ENCODE data around the gene GRIFIN. TPM values are rescaled to one million over a fixed set of nuclear protein-coding genes. Genes with fewer than 3 reads are reported as not detected.
A peak's percentile ranks its signal among the peaks of the same experiment; 100 is the strongest.

The GRIFIN gene
- total RNA-seq, 1 donor from 2014 or later, result not detected

DNA sequence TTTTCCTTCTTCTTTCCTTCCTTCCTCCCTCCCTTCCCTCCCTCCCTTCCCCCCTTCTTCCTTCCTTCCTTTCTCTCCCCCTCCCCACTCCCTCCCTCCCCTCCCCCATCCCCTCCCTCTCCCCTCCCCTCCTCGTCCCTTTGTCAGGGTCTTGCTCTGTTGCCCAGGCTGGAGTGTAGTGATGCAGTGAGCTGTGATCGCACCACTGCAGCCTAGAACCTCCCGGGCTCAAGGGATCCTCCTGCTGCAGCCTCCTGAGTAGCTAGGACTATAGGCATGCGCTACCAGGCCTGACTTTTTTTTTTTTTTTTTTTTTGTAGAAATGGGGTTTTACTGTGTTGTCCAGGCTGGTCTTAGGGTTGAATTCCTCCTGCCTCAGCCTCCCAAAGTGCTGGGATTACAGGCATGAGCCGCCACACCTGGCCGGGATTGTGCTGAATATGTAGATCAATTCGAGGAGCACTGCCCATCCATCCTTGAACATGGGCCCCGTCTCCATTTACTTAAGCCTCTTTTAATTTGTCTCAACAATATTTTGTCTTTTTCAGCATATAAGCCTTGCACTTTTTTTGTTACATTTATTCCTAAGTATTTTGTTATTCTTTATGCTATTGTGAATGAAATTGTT, 23.4 kb downstream of the GRIFIN start:
- no peak for DNase-seq

DNA sequence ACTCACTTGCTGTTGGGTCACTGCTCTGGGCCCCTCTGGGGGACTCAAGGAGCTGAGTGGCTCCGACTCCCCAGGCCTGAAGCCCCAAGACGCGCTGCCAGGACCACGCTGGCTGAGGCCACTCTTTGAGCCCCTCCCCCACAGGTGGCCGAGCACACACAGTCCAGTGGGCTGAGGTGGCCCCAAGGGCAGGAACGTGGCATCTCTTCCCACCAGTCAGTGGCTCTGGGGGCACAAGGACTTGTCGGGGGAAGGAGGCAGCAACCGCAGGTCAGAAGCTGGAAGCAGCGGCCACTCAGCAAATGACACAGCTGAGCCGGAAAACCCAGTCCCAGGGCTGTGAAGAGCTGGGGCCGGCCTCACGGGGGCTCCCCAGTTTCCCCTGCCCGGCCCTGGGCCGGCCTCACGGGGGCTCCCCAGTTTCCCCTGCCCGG, 24.1 kb downstream of the GRIFIN start:
- DNase-seq, result peak; percentile 15

DNA sequence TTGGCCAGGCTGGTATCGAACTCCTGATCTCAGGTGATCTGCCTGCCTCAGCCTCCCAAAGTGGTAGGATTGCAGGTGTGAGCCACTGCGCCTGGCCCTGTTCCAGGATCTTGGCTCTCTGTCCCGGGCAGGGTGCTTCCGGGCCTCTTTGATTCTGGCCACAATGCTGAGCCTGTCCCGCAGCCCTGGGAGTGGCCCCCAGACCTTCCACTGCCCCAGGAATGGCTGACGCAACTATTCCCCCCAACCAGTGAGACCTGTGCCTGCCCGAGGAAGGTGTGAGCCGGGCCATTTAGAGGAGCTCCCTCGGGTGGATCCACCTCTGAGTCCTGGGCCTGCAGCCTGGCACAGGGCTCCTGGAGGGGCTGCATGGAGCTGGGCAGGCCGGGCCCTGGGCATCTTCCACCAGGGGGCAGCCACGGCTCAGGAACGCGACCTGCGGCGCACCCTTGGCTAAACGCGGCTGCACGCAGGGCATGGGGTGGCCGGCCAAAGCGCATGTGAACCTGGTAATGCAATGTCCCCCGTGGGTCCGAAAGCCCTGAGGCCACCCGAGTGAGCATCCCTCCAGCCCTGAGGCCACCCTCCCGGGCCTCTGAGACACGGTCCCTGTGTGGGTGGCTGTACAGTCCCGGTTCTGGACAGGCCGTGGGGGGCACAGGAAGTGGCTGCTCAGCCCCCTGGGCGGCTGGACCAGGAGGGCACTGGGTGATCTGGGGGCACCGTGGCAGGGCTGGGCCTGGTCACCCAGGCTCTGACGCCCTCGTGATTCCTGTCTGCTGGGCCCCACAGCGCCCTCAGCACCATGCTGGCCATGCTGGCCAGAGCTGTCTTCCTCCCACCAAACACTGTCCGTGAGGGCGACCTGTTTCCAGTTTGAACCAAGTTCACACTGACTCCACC, 24.8 kb downstream of the GRIFIN start:
- peak; percentile 87 for DNase-seq

DNA sequence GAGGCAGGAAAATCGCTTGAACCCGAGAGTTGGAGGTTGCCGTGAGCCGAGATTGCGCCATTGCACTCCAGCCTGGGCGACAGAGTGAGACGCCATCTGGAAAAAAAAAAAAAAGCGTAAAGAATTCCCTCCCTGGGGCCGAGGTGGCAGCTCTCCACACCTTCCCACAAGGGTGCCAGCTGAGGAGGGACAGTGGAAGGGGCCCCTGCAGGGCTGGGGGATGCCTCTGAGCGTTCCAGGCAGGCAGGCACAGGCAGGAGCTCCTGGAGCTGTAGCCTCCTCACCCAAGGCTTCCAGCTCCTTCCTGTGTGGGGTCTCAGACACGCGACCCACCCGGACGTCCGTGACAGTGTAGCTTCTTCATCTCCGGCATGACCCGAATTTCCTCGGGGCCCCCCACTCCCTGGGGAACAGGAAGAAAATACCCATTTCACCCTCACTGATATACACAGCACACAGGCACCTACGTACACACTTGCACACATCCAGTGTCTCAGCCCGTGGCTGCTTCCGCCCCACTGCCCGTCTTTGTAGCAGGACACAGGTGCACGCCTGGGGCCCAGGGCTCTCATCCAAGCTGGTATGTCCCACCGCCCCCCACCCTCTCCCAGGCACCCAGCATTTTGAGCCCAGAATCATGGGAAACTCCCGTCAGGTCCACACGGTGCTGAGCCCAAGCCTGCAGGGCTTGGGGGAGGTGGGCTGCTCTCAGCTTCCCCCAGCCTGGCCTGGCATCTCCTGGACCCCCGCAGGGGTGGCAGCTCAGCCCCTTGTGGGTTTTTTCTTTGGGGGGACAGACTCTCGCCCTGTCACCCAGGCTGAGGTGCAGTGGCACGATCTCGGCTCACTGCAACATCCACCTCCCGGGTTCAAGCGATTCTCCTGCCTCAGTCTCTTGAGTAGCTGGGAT, 25.7 kb downstream of the GRIFIN start:
- DNase-seq, result no peak

DNA sequence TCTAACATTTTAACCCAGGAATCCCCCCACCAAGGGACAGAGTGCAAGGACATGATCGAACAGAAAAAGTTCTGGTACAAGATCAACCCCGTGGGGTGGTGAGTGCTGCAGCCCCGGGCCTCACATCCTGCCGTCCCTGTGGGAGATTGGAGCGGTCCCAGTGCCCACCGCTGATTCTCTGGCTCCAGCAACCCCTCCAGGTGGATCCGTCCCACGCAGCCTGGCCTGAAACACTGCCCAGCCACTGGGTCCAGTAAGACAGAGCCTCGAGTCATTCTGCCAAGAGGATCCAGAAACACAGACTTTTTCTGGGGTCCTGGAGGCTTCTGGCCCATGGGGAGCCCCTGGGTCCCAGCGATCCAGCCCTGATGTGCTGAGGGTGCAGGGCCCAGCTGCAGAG, 29.5 kb downstream of the GRIFIN start:
- no peak for DNase-seq

DNA sequence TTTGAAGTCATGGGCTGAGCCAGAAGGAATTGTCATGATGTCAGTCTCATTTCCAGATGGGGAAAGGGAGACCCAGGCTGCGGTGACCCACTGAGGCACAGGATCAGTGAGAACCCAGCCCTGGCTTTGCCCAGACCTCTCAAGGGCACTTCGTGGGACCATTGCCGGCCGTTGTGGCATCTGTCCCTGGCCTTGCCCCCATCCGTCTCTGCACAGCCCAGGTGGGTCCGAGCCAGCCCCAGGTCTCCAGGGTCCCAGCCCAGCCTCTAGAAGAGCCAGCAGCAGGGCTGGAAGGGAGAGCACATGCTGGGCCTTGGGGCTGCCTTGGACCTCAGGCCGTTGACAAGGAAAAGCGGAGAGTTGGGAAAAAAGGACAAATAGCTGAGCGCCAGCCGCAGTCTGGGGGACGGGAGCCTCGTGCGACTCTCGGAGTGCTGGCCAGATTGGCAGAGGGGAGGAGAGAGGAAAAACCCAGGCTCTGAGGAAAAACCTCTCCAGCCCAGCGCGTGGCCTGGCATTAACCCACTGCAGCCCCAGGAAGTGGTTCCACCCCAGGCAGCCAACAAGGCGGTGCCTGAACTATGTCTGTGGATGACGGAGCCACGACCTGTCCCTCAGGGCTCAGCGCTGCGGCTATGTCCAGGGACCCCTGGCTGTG, 30.2 kb downstream of the GRIFIN start:
- no peak for DNase-seq

DNA sequence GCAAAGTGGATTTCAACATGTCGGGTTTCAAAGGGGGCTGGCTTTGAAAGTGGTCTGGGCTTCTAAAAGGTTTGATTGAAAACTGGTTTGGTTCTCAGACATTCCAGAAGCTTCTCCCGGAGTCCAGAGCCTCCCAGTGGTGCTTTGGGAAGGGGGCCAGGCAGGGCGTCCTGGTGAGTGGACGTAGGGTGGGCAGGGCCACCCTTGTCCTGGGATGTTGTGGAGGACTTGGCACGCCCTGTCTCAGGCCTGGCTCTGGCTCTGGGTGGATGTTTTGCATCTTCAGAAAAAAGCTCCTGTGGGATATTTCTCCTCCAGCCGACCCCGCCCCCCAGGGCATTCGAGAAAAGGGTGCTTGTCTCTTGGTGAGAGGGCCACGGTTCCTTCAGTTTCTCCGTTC, 31.2 kb downstream of the GRIFIN start:
- DNase-seq, result no peak

DNA sequence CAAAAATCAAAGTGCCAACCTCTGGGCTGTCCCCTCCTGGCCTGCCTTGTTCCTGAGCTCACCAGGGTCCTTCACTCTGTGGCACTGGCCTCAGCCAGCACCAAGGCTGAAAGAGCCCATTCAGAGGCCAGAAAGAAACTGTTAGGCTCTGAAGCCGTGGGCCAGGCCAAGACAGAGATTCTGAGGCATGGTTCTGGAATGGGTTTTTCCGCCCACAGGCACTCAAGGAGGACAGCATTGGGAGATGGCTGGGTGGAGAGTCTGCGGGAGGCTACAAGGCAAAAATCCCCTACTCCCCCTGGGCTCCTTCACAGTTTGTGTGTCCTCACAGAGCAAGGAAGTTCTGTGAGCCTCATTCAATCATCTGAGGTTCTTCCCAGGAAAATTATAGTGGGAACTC, 31.7 kb downstream of the GRIFIN start:
- DNase-seq, result no peak

DNA sequence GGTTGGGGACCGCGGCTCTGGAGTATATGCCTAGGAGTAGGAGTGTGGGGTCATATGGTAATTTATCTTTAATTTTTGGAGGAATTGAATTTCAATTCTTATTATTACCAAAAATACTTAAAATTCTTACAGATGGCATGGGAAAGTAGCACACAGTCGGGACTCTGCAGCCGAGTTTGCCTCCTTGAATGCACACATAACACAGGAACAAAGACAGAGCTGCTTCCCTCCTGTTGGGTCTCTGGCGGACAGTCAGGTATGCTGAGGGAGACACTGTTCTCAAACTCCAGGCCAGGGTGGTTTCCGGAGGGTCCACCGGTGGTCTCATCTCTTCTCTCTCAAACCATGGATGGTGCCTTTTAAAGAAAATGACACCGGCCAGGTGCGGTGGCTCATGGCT, 32.7 kb downstream of the GRIFIN start:
- DNase-seq, result no peak

DNA sequence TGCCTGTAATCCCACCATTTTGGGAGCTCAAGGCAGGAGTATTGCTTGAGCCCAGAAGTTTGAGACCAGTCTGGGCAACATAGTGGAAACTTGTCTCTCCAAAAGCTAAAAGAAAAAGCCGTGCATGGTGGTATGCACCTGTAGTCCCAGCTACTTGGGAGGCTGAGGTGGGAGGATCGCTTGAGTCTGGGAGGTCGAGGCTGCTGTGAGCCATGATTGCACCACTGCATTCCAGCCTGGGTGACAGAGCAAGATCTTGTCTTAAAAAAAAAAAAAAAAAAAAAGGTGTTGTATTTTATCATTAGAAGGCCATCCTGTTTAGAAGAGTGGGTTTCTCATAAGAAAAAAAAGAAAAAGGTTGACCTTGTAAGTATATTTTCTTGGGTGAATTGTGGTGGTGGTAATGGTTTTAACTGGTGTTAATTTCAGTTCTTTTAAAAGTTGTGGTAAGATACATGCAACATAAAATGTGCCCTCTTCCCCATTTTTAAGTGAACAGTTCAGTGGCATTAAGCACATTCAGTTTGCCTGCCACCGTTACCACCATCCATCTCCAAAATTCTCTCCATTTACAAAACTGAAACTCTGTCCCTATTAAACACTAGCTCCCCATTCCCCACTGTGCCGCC, 34.7 kb downstream of the GRIFIN start:
- DNase-seq, result no peak

DNA sequence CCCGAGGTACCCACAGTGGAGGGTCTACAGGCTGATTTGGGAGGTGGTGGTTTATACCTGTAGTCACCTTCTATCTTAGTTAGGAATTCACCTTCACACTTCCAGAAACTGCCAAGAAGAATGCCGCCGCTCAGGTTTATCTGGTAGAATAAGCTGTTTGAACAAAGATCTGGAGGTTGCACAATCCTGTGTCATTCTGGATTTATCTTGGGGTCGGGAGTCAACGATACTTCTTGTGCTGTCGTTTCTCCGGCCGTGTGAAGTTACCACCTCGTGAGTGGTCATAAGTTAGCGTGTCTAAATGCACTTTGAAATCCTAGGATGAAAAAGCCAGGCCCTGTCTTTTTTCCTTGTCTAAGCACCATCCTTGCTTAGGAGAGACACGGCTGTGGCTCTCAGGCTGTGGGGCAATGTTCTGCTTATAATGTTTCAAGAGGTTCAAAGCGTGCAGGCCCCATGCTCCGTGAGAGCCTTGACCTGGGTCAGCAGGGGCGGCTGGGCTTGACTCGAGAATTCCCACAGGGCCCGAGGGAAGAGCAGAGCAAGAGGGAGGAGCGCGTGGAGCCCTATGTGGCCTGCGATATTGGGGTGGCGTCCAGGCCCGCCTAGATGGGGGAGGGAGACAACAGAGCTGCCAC, 35.5 kb downstream of the GRIFIN start:
- DNase-seq, result no peak

DNA sequence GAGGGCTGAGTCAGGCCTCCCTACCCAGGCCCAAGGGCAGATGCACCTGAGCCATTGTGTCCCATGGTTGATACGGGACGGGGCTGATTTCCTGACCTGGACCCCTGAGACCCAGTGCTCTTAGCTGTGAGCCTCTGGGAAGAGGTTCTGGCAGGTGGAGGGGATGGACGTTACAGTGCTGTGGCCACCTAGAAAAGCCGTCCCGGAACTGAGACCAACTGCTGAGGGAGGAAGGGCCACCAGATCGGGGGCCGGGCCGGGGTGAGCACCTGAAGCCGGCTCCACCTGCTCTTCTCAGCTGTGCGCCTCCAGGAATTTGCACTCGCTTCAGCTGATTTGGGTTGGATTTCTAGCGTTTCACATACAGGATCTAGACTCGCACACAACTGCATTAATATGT, 37.4 kb downstream of the GRIFIN start:
- no peak for DNase-seq

DNA sequence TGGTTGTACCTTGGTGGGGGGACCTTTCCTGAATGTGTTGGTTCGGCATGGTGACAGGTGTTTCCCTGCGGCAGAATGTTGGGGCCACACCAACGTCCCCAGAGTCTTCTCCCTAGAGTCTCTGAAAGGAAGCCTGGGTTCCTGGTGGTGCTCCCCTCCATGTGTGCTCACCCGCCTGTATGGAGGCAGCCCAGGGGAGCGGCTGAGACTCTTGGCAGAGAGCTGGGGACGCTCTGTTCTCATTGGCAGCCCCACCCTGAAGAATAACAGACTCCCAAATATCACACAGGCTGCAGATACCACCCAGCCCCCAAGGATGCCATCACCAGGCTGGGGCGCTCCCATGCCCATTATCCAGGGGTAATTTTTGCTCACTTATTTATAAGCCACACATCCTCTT, 38.0 kb downstream of the GRIFIN start:
- no peak for DNase-seq

DNA sequence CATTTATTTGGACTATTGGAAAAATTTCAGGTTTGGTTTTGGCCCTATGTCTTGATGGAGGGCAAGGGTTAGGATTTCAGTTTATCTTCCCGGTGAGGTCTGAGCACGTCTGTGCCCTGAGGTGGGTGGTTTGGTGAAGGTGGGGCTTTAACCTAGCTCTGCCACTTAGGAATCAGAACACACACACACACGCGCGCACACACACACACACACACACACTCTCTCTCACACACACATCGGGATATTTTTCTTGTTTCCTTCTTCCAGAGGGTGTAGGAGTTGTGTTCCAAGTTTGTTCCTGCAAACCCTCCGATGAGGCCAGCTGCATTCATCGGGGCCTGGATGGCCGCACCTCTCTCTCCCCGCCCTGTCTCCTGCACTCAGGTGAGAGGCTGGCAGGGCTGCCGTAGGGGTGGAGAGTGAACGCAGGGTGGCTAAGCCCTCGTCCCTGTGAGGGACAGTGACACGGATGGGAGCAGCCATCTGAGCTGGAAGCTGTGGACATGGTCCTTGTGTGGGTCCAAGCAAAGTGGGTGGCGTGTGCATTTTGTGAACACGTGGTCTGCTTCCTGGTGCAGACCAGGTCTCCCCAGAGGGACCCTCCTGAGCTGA, 38.6 kb downstream of the GRIFIN start:
- no peak for DNase-seq

DNA sequence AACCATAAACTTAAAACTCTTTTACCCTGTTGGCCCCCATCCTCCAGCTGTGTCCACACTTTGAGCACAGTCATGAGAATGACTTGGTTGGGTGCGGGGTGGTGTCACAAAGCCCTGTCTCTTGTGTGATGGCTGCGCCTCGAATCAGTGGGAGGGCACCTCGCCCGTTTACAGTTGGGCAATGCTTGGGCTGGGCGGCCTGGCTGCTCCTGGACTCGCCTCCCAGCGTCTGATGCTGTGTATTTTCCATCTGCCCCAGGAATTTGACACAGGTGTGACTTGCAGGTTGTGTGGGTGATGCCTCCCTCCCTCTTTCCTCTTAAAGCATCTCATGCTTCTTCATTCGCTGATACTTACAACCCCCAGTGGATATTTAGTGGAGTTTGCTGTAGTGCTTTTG, 39.1 kb downstream of the GRIFIN start:
- no peak for DNase-seq

DNA sequence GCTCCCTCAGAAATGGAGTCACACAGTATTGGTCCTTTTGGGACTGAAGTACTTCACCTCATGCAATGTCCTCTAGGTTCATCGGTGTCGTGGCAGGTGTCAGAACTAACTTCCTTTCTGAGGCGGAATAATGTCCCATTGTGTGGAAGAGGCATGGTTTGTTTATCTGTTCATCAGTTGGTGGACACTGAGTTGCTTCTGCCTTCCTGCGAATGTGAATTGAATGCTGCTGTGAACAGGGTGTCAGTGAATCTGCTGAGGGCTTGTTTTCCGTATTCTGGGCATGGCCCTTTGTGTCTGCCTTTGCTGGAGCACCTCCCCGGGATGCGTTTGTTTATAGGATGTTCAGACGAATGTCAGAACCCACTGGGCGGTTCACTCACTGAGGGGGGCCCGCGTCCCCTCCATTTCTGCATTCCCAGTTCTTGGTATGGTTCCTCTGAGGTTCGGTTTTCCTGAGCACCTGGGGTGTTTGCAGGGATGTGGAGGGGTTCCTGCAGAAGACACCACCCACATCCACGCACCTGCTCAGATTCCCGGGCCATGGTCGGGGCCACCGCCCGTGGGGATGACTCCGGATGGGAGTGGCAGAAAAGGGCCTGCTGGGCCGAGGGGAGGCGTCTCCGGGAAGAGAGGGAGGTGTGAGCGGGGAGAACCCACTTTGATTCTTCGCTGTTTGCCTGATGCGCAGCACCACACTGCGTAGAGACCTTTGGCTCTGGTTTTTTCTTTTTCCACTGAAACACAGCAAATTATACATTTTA, 39.7 kb downstream of the GRIFIN start:
- no peak for DNase-seq

DNA sequence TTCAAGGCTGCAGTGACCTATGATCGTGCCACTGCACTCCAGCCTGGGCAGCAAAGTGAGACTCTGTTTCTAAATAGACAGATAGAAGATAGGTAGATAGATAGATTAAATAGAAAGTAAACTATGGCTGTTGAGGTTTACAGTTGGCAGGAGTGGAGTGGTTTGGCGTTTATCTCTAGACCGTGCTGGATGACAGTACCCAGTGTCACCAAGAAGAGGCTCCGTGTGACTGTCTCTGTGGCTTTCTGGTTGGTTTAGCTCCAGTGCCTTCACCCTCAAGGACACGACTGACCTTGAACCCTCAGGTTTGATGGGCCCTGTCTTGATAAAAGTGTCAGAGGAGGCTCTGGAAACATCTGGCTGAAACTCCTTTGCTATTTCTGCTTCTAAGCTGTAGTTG, 41.1 kb downstream of the GRIFIN start:
- DNase-seq, result no peak

DNA sequence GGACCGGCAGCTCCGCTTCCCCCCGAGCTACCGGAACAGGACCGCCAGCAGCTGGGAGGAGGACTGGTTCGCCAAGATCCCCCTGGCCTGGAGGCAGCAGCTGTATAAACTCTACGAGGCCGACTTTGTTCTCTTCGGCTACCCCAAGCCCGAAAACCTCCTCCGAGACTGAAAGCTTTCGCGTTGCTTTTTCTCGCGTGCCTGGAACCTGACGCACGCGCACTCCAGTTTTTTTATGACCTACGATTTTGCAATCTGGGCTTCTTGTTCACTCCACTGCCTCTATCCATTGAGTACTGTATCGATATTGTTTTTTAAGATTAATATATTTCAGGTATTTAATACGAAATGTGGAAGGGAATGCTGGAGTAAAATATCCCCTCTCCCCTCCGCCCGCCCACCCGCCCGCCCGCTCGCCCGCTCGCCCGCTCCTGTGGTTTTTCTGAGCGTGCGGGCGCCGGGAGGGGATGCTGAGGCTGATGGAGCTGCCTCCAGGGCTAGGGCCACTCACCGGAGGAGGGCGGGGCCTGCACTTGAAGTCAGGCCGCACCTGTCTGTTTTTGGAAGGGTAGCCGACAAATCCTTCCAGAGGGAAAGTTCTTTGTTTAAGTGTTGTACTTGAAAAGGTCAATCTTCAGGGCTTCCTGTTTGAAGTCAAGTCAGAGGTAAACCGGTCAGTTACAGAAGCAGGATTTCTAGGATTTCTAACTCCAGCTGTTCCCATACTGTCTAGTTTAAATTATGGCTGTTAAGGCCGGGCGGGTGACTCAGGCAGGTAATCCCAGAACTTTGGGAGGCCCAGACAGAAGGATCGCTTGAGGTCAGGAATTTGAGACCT, 42.3 kb downstream of the GRIFIN start:
- DNase-seq, result no peak
